HepG2 (cell line): Measurements from ENCODE around the gene VSIG10L. TPM values are rescaled to one million over a fixed set of nuclear protein-coding genes. Genes with fewer than 3 reads are reported as not detected.
A peak's percentile ranks its signal among the peaks of the same experiment; 100 is the strongest.

Experiments
- HDAC1 ChIP-seq: sonication (generic); formaldehyde crosslinking; IDR thresholded peaks from 2 replicates; pipeline ENCODE4 v1.5.1; 2020; ENCODE audit warnings: mild to moderate bottlenecking, missing genetic modification reagents
- MBD4 ChIP-seq: IDR thresholded peaks from 2 replicates; pipeline ENCODE4 v1.6.1; 2012; ENCODE audit warnings: low read length, inconsistent platforms, borderline replicate concordance
- MEF2D ChIP-seq: sonication (generic); formaldehyde crosslinking; IDR thresholded peaks from 2 replicates; pipeline ENCODE4 v1.5.1; 2020; ENCODE audit warnings: mild to moderate bottlenecking, missing genetic modification reagents
- MNT ChIP-seq: fragments of 450-650 bp; IDR thresholded peaks from 2 replicates; pipeline ENCODE4 v1.6.1; 2016
- MXI1 ChIP-seq: IDR thresholded peaks from 3 replicates; pipeline ENCODE4 v1.6.1; 2012; ENCODE audit warnings: low read depth, low read length, inconsistent platforms, borderline replicate concordance
- PAXIP1 ChIP-seq: sonication (generic); formaldehyde crosslinking; conservative IDR thresholded peaks from 2 replicates; pipeline ENCODE4 v1.4.0; 2020; ENCODE audit warnings: mild to moderate bottlenecking, missing genetic modification reagents, moderate library complexity
- SIN3A ChIP-seq: IDR thresholded peaks from 2 replicates; pipeline ENCODE4 v1.6.1; 2011; ENCODE audit warnings: low read depth, mild to moderate bottlenecking, control low read depth, low read length, borderline replicate concordance
- SNAPC4 ChIP-seq: sonication (generic); formaldehyde crosslinking; IDR thresholded peaks from 2 replicates; pipeline ENCODE4 v1.4.0; 2020; ENCODE audit warnings: mild to moderate bottlenecking, missing genetic modification reagents
- THAP7 ChIP-seq: sonication (generic); formaldehyde crosslinking; IDR thresholded peaks from 2 replicates; pipeline ENCODE4 v1.8.1; 2023; ENCODE audit warnings: mild to moderate bottlenecking, missing genetic modification reagents
- ZFP62 ChIP-seq: sonication (generic); formaldehyde crosslinking; IDR thresholded peaks from 2 replicates; pipeline ENCODE4 v1.4.0; 2020; ENCODE audit warnings: missing genetic modification reagents
- ZNF704 ChIP-seq: sonication (generic); formaldehyde crosslinking; IDR thresholded peaks from 2 replicates; pipeline ENCODE4 v1.8.1; 2023; ENCODE audit warnings: mild to moderate bottlenecking, inconsistent platforms, moderate library complexity, missing genetic modification reagents, borderline replicate concordance
- ZSCAN5A ChIP-seq: sonication (generic); formaldehyde crosslinking; IDR thresholded peaks from 2 replicates; pipeline ENCODE4 v1.8.0; 2022; ENCODE audit warnings: mild to moderate bottlenecking, missing genetic modification reagents, borderline replicate concordance
- polyA plus RNA-seq, 8 experiments: library from polyadenylated mRNA; depleted of rRNA in 3 of 8; stranded (reverse) in 7 of 8; unstranded in 1 of 8; fragments of >200 nt; fragmentation: Illumina TruSeq in 4 of 8; extraction: Trizol in 4 of 8; gene quantifications; 2 replicates each; pipeline versions ENCODE4 v1.2.1 to v1.2.3, GENCODE V29; 2011 to 2016; ENCODE audit warnings: low read depth in 4 of 8, missing spikeins in 1 of 8, mixed read lengths in 1 of 8; ENCODE audit not compliant: insufficient read depth in 1 of 8
- total RNA-seq, 5 experiments: library from RNA; depleted of rRNA; stranded (reverse); fragments of >200 nt; fragmentation: Illumina TruSeq; extraction: Trizol; gene quantifications; 2 replicates each; pipeline ENCODE4 v1.2.3, GENCODE V29; 2016; ENCODE audit warnings: low read depth in 1 of 5

VSIG10L gene
- total and polyA plus RNA-seq, 2 of the 13 experiments (the other 11 are each of a cell fraction or from before 2014, with no cell fraction given), result 2.7 to 8.5 TPM

GRCh38 chr19:51367565-51368365 lies 25.8 kb upstream of the VSIG10L start (continued):
- TF ChIP-seq MNT (peak; percentile 35; the same call in 1 of the 2 replicates), MEF2D (CRISPR knock-in tag) (peak; percentile 83), ZSCAN5A (CRISPR knock-in tag) (no peak), SIN3A (no peak; the same call in 1 of the 2 replicates), HDAC1 (CRISPR knock-in tag) (peak; percentile 74; the same call in 1 of the 2 replicates), MXI1 (peak; percentile 49; the same call in 1 of the 3 replicates), MBD4 (no peak), PAXIP1 (CRISPR knock-in tag) (peak; percentile 81), THAP7 (peak; percentile 48; the same call in 1 of the 2 replicates), SNAPC4 (CRISPR knock-in tag) (peak; percentile 79), ZFP62 (CRISPR knock-in tag) (no peak), ZNF704 (CRISPR knock-in tag) (peak; percentile 33; the same call in 1 of the 2 replicates)
- TF ChIP-seq, all 625 proteins: peak for 266
